Endodermal cell (in vitro differentiated cells): ENCODE data around the gene GDF15. TPM values are rescaled to one million over a fixed set of nuclear protein-coding genes. Genes with fewer than 3 reads are reported as not detected.

Experiments
- DNase-seq: peaks from one replicate; pipeline ENCODE4 v3.0.0-alpha.2; 2017
- H3K27ac ChIP-seq: 2 replicates; pipeline ENCODE4 v1.5.1; 2013; ENCODE audit warnings: mild to moderate bottlenecking, low read depth, low read length, moderate library complexity
- H3K27me3 ChIP-seq: 2 replicates; pipeline ENCODE4 v1.6.1; 2013; ENCODE audit warnings: mild to moderate bottlenecking, low read length, moderate library complexity; ENCODE audit not compliant: insufficient read depth, control insufficient read depth, poor library complexity, severe bottlenecking
- H3K36me3 ChIP-seq: 2 replicates; pipeline ENCODE4 v1.7.0; 2013; ENCODE audit warnings: mild to moderate bottlenecking, low read length, moderate library complexity; ENCODE audit not compliant: control insufficient read depth, insufficient read depth
- H3K4me1 ChIP-seq: one replicate; pipeline ENCODE4 v1.7.0; 2013; ENCODE audit warnings: low read length; ENCODE audit not compliant: control insufficient read depth, insufficient read depth
- H3K4me3 ChIP-seq: 2 replicates; pipeline ENCODE4 v1.5.1; 2013; ENCODE audit warnings: mild to moderate bottlenecking, low read length, moderate library complexity
- H3K9ac ChIP-seq: 2 replicates; pipeline ENCODE4 v1.6.1; 2013; ENCODE audit warnings: mild to moderate bottlenecking, low read length, moderate library complexity; ENCODE audit not compliant: poor library complexity, severe bottlenecking; ENCODE audit errors: extremely low read depth
- H3K9me3 ChIP-seq: 2 replicates; pipeline ENCODE4 v1.6.1; 2013; ENCODE audit warnings: mild to moderate bottlenecking, low read length, moderate library complexity; ENCODE audit not compliant: control insufficient read depth
- H3K27ac Mint-ChIP-seq: 2 replicates; pipeline ENCODE4 v1.8.0; 2020; ENCODE audit warnings: mixed read lengths
- H3K27me3 Mint-ChIP-seq: 2 replicates; pipeline ENCODE4 v1.8.0; 2021; ENCODE audit warnings: mild to moderate bottlenecking, mixed read lengths; ENCODE audit not compliant: insufficient read depth
- H3K36me3 Mint-ChIP-seq: 2 replicates; pipeline ENCODE4 v1.8.0; 2020; ENCODE audit warnings: low read depth, mixed read lengths
- H3K4me1 Mint-ChIP-seq: 2 replicates; pipeline ENCODE4 v1.8.0; 2020; ENCODE audit warnings: mixed read lengths
- H3K4me3 Mint-ChIP-seq: 2 replicates; pipeline ENCODE4 v1.8.0; 2020; ENCODE audit warnings: mild to moderate bottlenecking, moderate library complexity, mixed read lengths
- H3K9me3 Mint-ChIP-seq: 2 replicates; pipeline ENCODE4 v1.8.0; 2020; ENCODE audit warnings: mild to moderate bottlenecking, mixed read lengths
- CTCF ChIP-seq: fragments of 200-600 bp; sonication (generic); conservative IDR thresholded peaks from 2 replicates; pipeline ENCODE4 v1.5.0; 2021; ENCODE audit warnings: antibody characterized with exemption, mild to moderate bottlenecking
- WGBS, 2 experiments: methylation state at CpG; one replicate each; pipeline versions ENCODE4 v1.1.5 to v1.1.7; 2013; ENCODE audit warnings: missing lambda C conversion rate in 2 of 2, mixed read lengths in 1 of 2; ENCODE audit not compliant: insufficient coverage in 1 of 2, insufficient read length in 1 of 2; 5-methylcytosine and 5-hydroxymethylcytosine counted together
- total RNA-seq, 2 donors: library from RNA; stranded (reverse); fragmentation: NEBNext Ultra II Directional in 1 of 2; extraction: Animal tissue kit (Norgen Biotek cat#: 25700) in 1 of 2; gene quantifications; 2 replicates in 1 of 2; 3 replicates in 1 of 2; pipeline ENCODE4 v1.2.1, GENCODE V29; 2021

The GDF15 gene
- total RNA-seq, 2 donors from 2014 or later, result 0.90 to 2.2 TPM

DNA sequence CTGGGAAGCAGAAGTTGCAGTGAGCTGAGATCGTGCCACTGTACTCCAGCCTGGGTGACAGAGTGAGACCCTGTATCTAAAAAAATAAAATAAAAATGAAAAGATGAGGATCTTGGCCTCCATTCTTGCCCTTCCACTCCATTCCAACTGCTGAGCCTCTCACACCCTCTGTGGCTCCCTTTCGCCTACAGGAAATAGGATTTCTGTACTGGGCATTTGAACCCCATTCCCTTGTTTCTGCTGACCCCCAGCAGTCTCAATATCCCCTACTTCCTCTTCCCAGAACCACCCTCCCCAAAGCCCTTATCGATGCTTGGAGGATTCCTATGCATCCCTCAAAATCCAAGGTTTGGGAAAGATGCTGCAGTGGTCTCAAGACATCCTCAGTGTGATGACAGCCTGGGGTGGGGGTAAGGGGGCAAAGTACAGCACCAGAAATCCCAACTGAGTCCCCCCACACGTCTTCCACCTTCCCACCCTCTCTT is 12.5 kb upstream of the GDF15 start:
- Mint-ChIP-seq H3K36me3 (no peaks in the 10 kb centered on the region), H3K4me3 (no peak overlapping the region), H3K27ac (peak overlapping the region; percentile 89), H3K4me1 (peaks cover 16% of the 10 kb centered on the region), H3K27me3 (no peaks in the 10 kb centered on the region), H3K9me3 (peaks cover 2% of the 10 kb centered on the region)
- no peak for TF ChIP-seq CTCF
- H3K4me3 ChIP-seq, result no peak overlapping the region
- no peaks in the 10 kb centered on the region for H3K36me3 ChIP-seq
- H3K27me3 ChIP-seq, result no peaks in the 10 kb centered on the region
- H3K27ac ChIP-seq, result peak overlapping the region; percentile 70
- no peaks in the 10 kb centered on the region for H3K9me3 ChIP-seq
- H3K9ac ChIP-seq, result no peak overlapping the region
- 73 to 94% methylated on average over 3 of the region's 4 CpGs for WGBS, 2 experiments
- no peak for DNase-seq
- peaks cover 7% of the 10 kb centered on the region for H3K4me1 ChIP-seq

DNA sequence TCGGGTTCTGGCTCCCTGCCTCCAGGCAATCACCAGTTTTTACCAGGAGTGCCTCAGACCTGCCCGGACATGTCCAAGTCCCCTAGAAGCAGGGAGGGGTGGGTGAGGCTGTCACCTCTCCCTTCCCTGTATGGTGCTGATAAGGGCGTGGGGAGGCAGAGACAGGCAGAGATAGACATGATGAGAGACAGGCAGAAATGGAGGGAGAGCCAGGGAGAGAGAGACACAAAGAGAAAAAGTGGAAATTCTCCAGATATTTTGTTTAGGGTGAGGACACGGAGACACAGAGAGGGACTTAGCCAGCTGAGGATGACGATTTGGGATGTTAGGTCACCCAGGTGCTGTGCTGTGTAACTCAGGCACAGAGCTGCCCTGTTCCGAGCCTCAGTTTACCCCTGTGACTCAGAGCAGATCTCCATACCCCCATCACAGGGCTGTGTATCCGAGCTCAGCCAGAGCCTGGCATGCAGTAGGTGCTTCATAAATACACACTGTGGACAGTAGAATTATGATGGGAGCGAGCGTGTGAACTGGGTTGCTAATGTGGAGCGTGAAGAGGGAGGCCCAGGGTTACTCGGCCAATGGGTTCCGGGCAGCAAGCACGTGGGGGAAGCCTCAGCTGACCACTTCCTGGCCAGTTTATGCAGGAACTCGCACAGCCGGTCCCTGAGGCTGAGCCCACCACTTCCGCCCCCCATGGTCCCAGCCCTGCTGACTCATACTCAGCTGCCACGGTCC is 11.9 kb upstream of the GDF15 start:
- DNase-seq, result peak; percentile 99
- no peak for TF ChIP-seq CTCF
- Mint-ChIP-seq H3K9me3 (peaks cover 2% of the 10 kb centered on the region), H3K27me3 (no peaks in the 10 kb centered on the region), H3K27ac (peak overlapping the region; percentile 89), H3K4me1 (peaks cover 16% of the 10 kb centered on the region), H3K4me3 (no peak overlapping the region), H3K36me3 (no peaks in the 10 kb centered on the region)
- Histone ChIP-seq H3K4me1 (peaks cover 7% of the 10 kb centered on the region), H3K9me3 (no peaks in the 10 kb centered on the region), H3K27me3 (no peaks in the 10 kb centered on the region), H3K36me3 (no peaks in the 10 kb centered on the region), H3K4me3 (no peak overlapping the region), H3K9ac (no peak overlapping the region), H3K27ac (peak overlapping the region; percentile 70)
- WGBS, 2 experiments, result 51 to 58% methylated on average over 12 to 16 of the region's 17 CpGs

GRCh38 chr19:18377026-18377425 is 8.9 kb upstream of the GDF15 start:
- no peak for DNase-seq
- Mint-ChIP-seq H3K9me3 (peaks cover 2% of the 10 kb centered on the region), H3K27me3 (peaks cover 1% of the 10 kb centered on the region), H3K4me3 (no peak overlapping the region), H3K4me1 (peaks cover 15% of the 10 kb centered on the region), H3K27ac (peak overlapping the region; percentile 48), H3K36me3 (no peaks in the 10 kb centered on the region)
- Histone ChIP-seq H3K4me3 (no peak overlapping the region), H3K27me3 (no peaks in the 10 kb centered on the region), H3K27ac (no peak overlapping the region), H3K4me1 (peaks cover 4% of the 10 kb centered on the region), H3K9me3 (no peaks in the 10 kb centered on the region), H3K36me3 (no peaks in the 10 kb centered on the region), H3K9ac (no peak overlapping the region)
- TF ChIP-seq CTCF, result no peak
- 87 to 93% methylated on average over 6 of the region's 6 CpGs for WGBS, 2 experiments
